NCI-H1930 (cell line): ENCODE measurements around the gene LIPC.

Experiments used
- DNase-seq, 2 experiments: peaks; one replicate each; lab custom pipeline; 2025; lab: John Stamatoyannopoulos, UW

Gene LIPC

DNA sequence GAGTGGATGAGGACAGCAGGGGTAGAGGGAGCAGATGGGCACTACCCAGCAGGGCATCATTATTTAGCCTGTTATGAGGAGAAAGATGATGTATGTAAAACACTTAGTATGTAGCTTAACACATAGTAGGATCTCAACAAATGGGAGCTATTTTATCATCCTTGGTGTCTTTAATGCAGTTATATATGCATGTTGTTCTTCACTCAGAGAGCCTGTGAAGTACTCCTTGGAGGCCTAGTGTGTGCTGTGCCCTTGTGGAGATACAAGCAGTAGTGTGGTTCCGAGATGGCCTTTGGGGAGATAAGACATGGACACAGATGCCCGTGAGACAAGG is 124.2 kb downstream of the LIPC start:
- DNase-seq = no peak

DNA sequence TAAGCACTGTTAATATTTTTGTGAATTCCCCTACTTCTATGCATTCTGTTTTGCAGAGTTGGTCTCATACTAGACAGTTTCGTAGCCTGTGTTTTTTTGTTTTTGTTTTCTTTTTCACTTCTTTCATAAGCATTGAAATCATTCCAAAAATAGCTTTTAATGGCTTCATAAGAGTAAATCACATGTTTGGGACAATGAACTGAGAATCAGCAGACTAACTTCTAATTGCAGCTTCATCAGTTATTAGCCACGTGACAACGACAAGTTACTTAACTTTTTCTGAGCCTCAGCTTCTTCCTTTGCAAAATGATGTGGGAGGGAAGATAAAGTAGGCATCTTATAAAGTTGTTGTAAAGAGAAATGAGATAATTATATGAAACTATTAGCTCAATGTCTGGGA is 124.8 kb downstream of the LIPC start:
- no peak for DNase-seq

DNA sequence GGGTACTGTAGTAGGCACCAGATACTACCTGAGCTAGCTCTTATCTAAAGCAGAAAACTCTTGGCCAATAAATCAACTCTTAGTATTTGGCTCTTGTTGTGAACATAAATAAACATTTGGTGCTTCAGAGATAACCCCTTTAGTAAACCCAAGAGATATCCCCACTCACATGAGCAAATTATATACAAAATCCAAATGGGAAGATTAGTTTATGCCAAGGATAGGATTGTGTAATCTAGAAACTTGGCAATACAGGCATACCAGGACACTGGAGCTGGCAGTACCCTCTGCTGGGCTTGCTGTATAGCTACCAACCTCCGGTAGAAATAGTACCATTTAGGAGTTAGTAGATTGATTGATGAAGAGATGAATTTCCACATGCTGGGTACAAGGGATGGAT is 127.0 kb downstream of the LIPC start:
- DNase-seq = no peak

DNA sequence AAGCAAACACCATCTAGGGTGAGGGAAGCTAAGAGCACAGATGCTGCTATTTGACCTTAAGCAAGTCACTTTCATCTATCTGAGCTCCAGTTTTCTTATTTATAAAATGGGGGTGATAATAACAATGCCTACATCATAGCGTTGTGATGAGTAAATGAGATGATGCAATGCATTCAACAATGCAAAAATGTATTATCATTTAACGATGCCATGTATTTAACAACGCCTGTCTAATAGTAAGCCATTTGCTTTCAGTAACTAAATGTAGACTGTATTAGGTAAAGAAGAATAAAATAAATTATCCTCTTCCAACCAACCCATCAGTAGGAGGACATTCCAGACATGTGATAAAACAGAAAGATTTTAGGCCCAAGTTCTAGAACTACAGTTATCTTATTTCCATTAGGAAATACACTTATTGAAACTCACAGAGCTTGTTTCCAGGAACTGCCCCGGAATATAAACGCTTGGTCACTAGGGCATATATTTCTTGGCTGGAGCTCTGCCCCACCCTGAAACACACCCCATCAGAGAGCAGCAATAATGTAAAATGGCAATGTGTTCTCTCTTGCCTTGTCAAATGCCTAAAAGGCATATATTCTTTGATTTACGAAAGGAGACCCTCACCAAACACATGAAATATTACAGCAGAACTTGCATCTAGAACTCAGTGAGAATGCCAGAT is 128.3 kb downstream of the LIPC start:
- DNase-seq = no peak

DNA sequence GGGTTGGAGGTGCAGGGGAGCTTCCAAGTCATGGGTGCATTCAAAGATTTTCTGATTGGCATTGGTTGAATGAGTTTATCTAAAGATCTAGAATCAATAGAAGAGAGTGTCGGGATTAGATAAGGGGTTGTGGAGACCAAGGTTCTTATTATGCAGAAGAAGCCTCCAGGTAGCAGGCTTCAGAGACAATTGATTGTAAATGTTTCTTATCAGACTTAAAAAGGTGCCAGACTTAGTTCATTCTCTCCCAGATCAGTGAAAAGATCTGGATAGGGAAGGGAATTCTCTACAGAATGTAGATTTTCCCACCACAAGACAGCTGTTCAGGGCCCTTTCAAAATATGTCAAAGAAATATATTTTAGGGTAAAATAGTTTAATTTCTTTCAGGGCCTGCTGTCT is 129.5 kb downstream of the LIPC start:
- DNase-seq = no peak

DNA sequence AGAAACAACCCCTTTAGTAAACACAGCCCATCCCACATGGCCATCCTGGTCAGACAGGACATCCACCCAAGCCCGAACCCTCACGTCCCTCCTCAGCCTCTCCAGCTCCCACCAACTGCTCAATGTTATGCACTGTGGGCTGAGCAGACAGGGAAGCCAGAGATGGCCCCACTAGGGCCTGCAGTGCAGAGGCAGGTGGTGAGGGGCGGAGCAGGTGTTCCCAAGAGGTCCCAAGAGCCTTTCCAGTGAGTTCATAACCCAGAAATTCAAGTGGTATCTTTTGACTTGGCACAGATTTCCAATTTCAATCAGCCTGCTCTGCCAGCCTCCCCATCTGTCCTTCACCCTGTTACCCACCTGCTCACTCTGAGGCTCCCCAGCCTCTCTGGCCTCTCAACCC is 130.3 kb downstream of the LIPC start:
- DNase-seq = no peak

DNA sequence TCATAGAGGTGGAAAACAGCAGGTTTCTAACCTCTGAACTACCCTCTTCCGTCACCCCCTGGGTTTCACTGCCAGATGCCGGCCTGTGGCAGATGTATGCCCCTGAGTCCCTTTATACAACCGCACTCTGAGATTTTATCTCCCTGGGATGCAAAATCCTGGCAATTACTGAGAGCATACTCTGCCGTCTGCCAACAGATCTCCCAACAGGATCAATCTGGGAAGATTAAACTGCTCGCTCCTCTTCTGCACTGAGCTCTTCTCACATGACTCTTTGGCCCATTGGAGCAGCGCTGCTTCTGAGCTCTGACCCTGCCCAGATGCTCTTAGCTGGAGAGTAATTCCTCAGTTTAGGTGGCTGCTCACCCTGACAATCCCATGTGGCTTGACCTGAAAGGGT is 133.2 kb downstream of the LIPC start:
- no peak for DNase-seq

DNA sequence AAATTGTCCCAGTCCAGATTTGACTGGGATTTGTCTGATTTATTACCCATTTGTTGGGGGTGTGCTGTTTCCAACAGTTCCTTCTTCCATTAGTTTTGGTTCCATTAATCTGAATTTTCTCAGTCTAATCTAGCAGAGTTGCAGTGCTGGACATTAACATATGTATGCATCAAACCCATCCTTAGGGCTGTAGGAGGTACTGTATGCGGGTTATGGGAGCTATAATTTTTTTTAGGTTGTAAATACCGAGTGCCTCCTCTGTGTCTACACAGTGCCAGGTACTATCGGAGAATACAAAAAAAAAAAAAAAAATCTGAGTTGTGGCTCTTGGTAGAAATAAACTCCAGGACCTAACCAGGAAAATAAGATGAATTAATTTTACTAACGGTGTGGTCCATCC is 133.8 kb downstream of the LIPC start:
- DNase-seq = no peak

DNA sequence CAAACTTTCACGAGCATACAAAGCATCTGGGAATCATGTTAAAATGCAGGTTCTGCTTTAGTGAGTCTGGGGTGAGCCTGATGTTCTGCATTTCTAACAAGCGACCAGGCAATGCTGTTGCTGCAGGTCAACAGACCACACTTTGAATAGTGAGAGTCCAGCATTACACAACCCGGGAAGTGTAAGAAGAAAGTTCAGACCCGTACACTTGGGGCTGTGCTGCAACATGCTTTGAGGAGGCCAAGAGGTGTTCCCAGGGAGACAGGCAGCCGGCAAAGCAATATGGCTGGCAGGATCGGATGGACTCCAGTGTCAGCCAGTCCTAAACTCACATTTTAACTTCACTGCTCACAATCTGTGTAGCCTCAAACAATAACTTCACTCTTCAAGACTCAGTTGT is 134.2 kb downstream of the LIPC start:
- no peak for DNase-seq

DNA sequence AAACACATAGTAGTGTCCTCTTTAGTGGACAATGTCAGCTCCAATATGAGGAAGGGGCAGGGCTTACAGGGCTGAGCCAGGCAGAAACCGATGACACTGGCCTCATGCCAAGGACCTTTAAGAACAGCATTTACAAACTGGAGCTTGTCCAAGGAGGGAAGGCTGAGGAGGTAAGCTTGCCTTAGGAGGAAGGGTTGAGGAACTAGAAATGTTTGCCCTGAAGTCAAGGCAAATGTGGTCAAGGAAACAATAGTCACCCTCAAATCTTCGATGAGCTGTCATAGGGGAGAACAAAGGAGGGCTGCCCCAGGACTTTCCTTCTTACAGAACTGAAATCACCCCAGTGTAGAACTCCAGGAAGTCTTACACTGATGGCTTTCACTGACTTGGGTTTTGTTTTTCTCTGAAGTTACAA is 136.4 kb downstream of the LIPC start:
- no peak for DNase-seq

DNA sequence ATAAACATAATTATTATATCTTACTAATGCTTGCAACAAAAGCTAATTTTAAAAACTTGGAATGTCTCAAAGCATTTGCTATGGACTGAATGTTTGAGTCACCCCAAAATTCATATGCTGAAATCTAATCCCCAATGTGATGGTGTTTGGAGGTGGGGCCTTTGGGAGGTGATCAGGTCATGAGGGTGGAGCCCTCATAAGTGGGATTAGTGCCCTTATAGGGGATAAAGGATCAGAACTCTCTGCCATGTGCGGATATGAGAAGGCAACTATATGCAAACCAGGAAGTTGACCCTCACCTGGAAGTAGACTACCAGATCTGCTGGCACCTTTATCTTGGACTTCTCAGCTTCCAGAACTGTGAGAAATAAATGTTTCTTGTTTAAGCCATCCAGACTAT is 137.7 kb downstream of the LIPC start:
- DNase-seq = no peak

DNA sequence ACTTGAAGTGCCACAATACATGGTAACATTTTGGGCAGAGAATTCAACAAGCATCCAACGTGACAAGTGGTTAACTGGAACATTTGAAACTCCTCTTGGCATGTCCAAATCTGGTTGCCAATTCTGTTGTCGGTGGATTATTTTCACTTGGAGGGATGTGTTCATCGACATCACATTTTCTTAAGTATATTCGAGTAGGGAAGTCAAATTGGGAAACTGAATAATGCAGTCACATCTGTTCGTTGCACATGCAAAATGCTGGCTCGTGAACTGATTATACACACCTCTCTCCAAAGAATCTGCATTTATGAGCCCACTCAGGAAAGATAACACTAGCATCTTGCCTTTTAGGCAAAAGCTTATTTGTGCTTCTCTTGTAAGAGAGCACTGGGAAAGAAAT is 139.7 kb downstream of the LIPC start:
- DNase-seq = no peak

DNA sequence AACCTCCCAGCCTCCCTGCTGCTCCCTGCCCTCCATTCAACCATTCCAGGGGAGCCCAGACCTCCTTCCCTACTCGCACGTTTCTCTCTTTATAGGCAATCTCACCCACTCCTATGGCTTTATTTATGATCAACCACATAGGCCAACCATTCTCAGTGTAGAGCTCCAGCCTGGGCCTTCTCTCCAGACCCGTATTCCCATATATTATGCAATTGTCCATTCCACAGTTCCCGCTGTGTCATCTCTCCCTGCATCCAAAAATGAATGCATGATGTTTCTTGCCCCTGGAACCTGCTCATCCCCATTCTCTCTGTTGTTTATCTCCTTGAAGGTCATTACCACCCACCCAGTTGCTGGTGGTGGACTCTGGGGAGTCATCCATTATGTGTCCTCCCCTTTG is 140.7 kb downstream of the LIPC start:
- no peak for DNase-seq

DNA sequence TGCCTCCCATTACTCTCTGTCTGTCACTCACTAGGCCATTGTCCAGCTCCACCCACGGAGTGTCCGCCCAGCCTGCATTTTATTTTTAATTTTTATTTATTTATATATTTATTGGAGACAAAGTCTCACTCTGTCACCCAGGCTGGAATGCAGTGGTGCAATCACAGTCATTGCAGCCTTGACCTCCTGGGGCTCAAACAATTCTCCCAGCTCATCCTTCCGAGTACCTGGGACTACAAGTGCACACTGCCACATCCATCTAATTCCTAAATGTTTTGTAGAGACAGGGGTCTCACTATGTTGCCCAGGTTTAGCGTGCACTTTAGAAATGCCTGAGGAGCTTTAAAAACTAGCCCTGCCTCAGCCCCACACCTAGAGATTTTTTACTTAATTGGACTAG is 141.5 kb downstream of the LIPC start:
- DNase-seq = no peak

DNA sequence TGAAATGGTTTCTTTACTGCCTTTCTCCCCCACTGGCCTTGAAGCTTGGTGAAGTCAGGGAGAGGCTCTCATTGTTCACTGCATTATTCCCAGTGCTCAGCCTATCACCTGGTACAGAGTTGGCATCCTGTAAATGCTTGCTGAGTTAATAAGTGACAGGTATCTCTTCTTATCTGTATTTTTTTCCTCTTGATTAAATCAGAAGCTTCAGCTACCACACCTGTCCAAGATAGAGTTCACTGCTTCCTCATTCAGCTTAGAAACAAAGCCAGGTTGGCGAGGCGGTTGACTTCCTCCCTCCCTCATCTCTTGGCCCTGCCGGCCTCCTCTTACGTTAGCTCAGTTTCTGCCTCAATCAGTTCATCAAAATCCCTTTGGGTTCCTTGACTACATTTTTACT is 142.8 kb downstream of the LIPC start:
- DNase-seq = no peak

DNA sequence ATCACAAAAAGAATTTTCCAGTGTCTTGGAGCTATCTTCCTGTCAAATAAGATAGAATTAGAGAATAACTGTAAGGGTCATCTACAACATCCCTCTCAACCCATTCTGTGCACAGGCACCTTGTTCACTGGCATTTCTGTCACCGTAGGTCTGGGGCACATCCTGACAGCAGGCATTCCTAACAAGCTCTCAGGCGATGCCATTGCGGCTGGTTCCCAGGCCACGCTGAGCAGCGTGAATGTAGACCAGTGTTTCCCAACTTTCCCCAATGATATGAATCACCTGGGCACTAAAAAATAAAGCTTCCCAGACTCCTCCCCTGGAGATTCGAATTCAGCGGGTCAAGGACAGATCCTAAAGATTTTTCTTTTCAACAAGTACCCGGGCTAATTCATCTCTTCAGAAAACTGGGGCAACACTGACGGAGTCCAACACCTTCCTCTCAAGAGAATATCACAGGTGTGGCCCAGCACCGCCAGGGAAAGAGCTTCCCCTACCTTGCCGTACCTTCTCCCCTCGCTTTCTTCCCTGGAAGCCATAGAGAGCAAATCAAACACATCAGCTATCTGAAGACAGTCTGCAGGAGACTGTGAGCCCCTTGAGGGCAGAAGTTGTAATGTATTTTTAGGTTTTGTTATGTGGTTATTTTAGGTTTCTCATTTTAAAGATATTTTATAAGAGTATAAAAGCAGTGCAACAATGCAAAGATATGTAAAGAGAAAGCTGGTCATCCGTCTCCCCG is 143.4 kb downstream of the LIPC start:
- DNase-seq = no peak

DNA sequence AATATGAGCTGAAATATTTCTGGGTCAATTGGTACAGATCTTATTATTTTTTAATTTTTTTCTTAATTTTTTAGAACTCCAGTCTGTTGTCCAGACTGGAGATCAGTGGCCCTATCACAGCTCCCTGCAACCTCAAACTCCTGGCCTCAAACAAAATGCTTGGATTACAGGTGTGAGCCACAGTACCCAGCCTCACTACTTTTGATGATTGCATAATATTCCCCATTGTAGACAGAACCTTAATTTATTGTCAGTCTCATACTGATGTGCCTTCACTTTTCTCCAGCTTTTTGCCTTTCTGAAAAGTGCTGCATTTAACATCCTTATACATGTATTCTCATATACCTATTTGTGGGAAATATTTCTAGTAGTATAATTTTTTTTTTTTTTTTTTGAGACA is 144.9 kb downstream of the LIPC start:
- no peak for DNase-seq

DNA sequence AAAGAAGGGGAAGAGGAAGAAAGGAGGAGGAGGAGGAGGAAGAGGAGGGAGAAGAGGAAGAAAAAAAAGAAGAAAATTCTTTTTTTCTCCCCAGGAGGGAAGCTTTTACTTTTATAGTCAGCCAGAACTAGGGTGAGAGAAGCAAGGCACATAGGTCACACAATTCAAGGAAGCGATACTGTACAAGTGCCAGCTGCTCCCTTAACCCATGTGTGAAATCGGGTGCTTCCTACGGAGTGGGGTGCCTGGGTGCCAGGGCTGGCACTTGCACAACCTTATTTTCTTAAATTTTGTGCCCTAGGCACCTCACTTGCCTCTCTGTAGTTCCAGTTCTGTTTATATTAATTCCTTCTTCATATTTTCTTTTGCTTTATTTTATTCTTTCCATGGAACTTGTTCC is 150.4 kb downstream of the LIPC start:
- no peak for DNase-seq

DNA sequence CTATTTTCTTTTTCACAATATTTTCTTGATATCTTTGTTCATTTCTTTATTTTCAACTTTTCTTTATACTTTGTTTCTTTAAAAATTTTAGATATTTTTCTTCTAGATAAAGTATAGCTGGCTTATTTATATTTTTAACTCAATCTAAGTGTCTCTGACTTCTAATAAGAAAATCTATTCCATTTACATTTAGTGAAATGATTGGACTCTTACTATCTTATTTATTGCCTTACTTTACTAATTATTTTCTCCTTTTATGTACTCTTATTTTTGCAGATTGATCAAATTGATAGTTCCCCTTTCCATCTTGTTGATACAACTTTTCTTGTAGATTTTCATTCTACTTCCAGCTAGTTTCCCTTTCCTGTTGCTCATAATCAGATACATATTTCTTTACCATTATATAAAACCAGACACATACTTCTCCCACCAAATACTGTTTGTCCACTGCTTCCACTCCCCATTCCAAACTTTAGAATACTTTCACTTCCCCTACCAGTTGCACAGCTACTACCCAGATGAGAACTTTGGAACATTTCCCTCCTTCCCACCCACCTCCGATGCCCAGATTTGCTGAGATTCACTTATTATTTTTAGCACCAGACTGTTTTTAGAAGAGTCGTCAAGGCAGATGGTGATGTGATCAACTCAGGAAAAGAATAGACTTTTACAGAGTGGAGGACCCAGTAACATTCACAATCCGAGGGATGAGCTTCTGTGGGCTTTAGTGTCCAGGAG is 151.5 kb downstream of the LIPC start:
- no peak for DNase-seq

DNA sequence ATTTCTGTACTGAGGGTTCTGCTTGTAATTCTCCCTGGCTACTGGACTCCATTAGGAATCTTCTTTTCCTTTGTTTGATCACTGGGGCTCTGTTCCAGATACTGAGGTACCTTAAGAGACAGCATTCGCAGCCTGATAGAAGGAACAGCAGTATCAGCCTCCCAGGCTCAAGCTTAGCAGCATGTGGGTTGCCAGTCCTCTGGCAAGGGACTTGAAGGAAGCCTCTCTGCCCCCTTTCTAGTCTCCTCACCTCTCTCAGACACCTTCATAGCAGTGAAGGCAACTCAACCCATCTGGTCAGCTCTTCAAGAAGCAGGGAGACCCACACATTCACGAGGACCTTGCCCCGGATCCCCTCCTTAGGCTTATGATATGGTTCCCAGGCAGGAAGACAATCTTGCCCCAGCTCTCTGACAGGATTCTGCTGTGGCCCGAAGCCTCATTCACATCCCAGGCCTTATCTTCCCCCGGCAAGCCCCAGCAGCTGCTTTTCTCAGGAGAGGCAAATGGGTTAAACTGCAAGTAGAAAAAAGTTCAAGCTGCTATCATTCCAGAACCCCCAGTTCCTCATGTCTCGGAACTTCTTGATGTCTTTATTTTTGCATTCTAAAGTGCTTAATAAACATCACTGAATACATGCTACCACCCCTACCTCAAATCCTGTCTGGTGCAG is 153.1 kb downstream of the LIPC start:
- no peak for DNase-seq

DNA sequence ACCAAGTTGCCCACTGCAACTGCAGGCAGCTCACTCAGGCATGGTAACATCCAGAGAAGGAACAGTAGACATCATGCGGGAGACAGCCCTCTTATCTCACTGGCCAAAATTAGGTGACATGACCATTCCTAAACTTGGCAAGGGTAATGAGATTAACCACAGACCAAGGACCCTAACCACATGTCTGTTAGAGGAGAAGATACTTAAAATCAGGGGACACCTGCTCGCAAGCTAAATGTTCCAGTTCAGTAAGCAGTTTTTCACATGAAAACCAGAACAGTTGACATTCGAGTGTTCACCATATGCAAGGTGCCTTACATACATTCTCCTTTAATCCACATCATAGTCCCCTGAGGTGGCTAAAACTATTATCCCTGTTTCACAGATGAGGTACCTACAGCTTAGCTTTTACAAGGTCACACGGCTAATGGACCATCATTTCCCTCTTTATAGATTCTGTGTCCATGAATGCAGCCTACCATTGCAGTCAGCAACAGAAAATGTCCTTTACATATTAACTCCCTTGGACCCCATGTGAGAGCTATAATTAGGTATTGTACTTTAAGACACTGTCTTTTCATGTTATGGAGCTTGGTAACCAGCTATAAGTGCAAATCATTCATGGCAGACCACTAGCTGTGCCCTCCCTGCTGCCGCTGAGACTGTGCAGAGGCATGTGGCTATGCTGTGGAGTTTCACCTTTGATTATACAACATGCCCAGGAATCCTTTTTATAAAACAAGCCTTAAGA is 154.1 kb downstream of the LIPC start:
- no peak for DNase-seq

DNA sequence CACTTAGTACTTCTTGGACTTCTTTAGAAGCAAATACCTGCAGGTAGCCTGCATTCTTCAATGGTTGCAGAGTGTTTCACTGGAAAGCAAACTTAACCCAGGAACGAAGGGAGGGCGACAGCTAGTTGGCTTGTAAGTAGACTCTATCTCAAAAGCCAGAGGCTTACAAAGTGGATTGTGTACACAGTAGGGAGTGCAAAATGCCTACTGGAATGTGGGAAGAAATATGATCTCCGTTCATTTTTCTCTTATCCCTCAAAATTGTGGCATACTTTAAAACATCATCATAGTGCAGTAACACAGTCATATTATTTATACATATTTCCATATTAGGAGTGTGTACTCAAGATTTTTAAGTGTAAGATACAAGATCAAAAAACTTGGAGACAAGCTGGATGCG is 155.7 kb downstream of the LIPC start:
- DNase-seq = no peak
